HG03103 (cell line): ENCODE results near the gene SCAANT1.

Experiments used
- ATAC-seq: cut with Tn5 transposase; IDR thresholded peaks from one replicate; pipeline ENCODE4 v1.9.1; 2021; ENCODE audit warnings: low read depth; ENCODE audit not compliant: unreplicated experiment

The SCAANT1 gene

GRCh38 chr3:63864008-63864964, 47.9 kb downstream of the SCAANT1 start:
- peak; percentile 29 for ATAC-seq

GRCh38 chr3:63863150-63864007, 48.8 kb downstream of the SCAANT1 start, which contains the start of the genes ATXN7 and THOC7:
ATXN7 (plus strand) TSS chr3:63863867; CDS start chr3:63912599, 48,732 bp downstream.
THOC7 (minus strand) TSS chr3:63863805; CDS start chr3:63863790, 15 bp downstream.
- peak; percentile 51 for ATAC-seq

- no peak for ATAC-seq
Measured at GRCh38 chr3:63862804-63863149, 49.4 kb downstream of the SCAANT1 start.
